Hepatocyte (in vitro differentiated cells): ENCODE results near the gene GFER. TPM values are rescaled to one million over a fixed set of nuclear protein-coding genes. Genes with fewer than 3 reads are reported as not detected.

Experiments
- DNase-seq: peaks from one replicate; pipeline ENCODE4 v3.0.0-alpha.2; 2016; ENCODE audit warnings: low spot score
- H2AFZ ChIP-seq: fragments of 200-600 bp; sonication (generic); 2 replicates; pipeline ENCODE4 v1.6.0; 2016; ENCODE audit warnings: antibody characterized with exemption, mild to moderate bottlenecking
- H3K27ac ChIP-seq: fragments of 200-600 bp; sonication (generic); 2 replicates; pipeline ENCODE4 v1.5.1; 2016; ENCODE audit warnings: mild to moderate bottlenecking
- H3K27me3 ChIP-seq: fragments of 200-600 bp; sonication (generic); 2 replicates; pipeline ENCODE4 v1.6.1; 2016
- H3K36me3 ChIP-seq: fragments of 200-600 bp; sonication (generic); replicated peaks from 2 replicates; pipeline ENCODE4 v1.5.1; 2016; ENCODE audit warnings: low read depth; ENCODE audit not compliant: insufficient read depth
- H3K4me1 ChIP-seq: fragments of 200-600 bp; sonication (generic); 2 replicates; pipeline ENCODE4 v1.5.1; 2016; ENCODE audit warnings: mild to moderate bottlenecking, moderate library complexity; ENCODE audit not compliant: insufficient read depth
- H3K4me2 ChIP-seq: fragments of 200-600 bp; sonication (generic); 2 replicates; pipeline ENCODE4 v1.6.0; 2016
- H3K4me3 ChIP-seq: fragments of 200-600 bp; sonication (generic); 2 replicates; pipeline ENCODE4 v1.5.1; 2016; ENCODE audit warnings: mild to moderate bottlenecking
- H3K79me2 ChIP-seq: fragments of 200-600 bp; sonication (generic); 2 replicates; pipeline ENCODE4 v1.6.0; 2017; ENCODE audit warnings: mild to moderate bottlenecking
- H3K9me2 ChIP-seq: fragments of 200-600 bp; sonication (generic); replicated peaks from 2 replicates; pipeline ENCODE4 v1.6.0; 2017; ENCODE audit warnings: mild to moderate bottlenecking; ENCODE audit not compliant: insufficient read depth
- H3K9me3 ChIP-seq: fragments of 200-600 bp; sonication (generic); 2 replicates; pipeline ENCODE4 v1.5.1; 2016; ENCODE audit warnings: low read depth, mild to moderate bottlenecking
- H4K20me1 ChIP-seq: fragments of 200-600 bp; sonication (generic); 2 replicates; pipeline ENCODE4 v1.6.0; 2016; ENCODE audit warnings: mild to moderate bottlenecking; ENCODE audit not compliant: insufficient read depth, poor library complexity, severe bottlenecking
- CTCF ChIP-seq: fragments of 200-600 bp; sonication (generic); IDR thresholded peaks from 2 replicates; pipeline ENCODE4 v1.5.1; 2016; ENCODE audit warnings: antibody characterized with exemption, mild to moderate bottlenecking; ENCODE audit not compliant: poor library complexity
- EZH2 ChIP-seq: fragments of 200-600 bp; sonication (generic); IDR thresholded peaks from 2 replicates; pipeline ENCODE4 v1.6.1; 2016; ENCODE audit warnings: antibody characterized with exemption, mild to moderate bottlenecking, borderline replicate concordance
- EZH2phosphoT487 ChIP-seq: fragments of 200-600 bp; sonication (generic); IDR thresholded peaks from one replicate; pipeline ENCODE4 v1.6.1; 2018; ENCODE audit warnings: antibody characterized with exemption, mild to moderate bottlenecking, low read depth, moderate library complexity; ENCODE audit not compliant: unreplicated experiment, severe bottlenecking
- WGBS: methylation state at CpG from one replicate; pipeline ENCODE4 v1.1.6; 2016; ENCODE audit warnings: low lambda C conversion rate; ENCODE audit errors: missing lambda C conversion rate; 5-methylcytosine and 5-hydroxymethylcytosine counted together
- polyA plus RNA-seq: library from polyadenylated mRNA; unstranded; fragments of >200 nt; fragmentation: Nextera tagmentation; extraction: Ambion mirVana; gene quantifications from 2 replicates; pipeline ENCODE4 v1.2.1, GENCODE V29; 2016
- total RNA-seq: library from RNA; depleted of rRNA; stranded (reverse); fragments of >200 nt; gene quantifications from 2 replicates; pipeline ENCODE4 v1.2.3, GENCODE V29; 2014

The GFER gene
- total and polyA plus RNA-seq, 2 experiments from 2014 or later, result 34.9 to 44.0 TPM

DNA sequence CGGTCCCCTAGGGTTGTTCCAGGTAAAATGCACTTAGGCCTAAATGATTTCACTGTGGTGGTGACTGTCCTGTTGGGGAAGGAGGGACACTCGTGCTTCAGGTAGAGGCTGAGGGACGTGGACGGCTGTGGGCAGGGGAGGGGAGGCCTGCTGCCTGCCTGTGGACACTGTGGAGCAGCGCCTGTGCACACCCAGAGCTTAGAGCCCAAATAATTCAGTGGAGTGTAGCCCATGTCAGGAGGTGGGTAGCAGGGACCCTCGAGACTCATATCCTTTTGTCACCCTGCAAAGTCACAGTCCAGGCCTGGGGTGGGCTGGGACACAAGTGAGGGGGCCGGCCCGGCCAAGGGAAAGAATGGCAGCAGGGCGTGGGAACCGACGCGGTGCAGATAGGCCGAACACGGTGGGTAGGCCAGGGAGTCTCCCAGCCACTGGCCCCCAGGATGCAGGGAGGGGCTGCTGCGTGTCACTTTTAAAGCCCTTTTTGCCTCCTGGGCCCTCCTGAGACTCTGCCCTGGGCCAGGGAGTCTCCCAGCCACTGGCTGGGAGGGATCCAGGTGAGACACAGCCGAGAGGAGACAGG, 42.0 kb downstream of the GFER start:
- Histone ChIP-seq H4K20me1 (peaks cover 8% of the 10 kb centered on the region), H3K79me2 (peaks cover 20% of the 10 kb centered on the region), H3K4me1 (peaks cover 36% of the 10 kb centered on the region), H3K36me3 (no peaks in the 10 kb centered on the region), H3K27me3 (no peaks in the 10 kb centered on the region), H3K4me2 (peak overlapping the region; percentile 89), H2AFZ (no peak overlapping the region), H3K9me2 (no peaks in the 10 kb centered on the region), H3K9me3 (no peaks in the 10 kb centered on the region), H3K27ac (no peak overlapping the region), H3K4me3 (no peak overlapping the region)
- TF ChIP-seq EZH2 (no peak), EZH2phosphoT487 (no peak), CTCF (no peak)
- DNase-seq, result no peak
- WGBS, result 95% methylated on average over 9 of the region's 16 CpGs

GRCh38 chr16:2026461-2027023, 42.5 kb downstream of the GFER start, which contains the start of gene NHERF2:
Gene NHERF2 (plus strand): TSS chr16:2026902. CDS start chr16:2027006, 104 bp downstream.
- peaks cover 36% of the 10 kb centered on the region for H3K4me1 ChIP-seq
- H3K9me2 ChIP-seq, result no peaks in the 10 kb centered on the region
- peak within 1 kb of the TSS; percentile 52 for H2AFZ ChIP-seq
- peak within 1 kb of the TSS; percentile 82 for H3K4me3 ChIP-seq
- H3K9me3 ChIP-seq, result no peaks in the 10 kb centered on the region
- H3K27me3 ChIP-seq, result no peaks in the 10 kb centered on the region
- no peak for TF ChIP-seq CTCF
- no peak for TF ChIP-seq EZH2
- no peak for TF ChIP-seq EZH2phosphoT487
- peak; percentile 77 for DNase-seq
- H4K20me1 ChIP-seq, result peaks cover 8% of the 10 kb centered on the region
- H3K79me2 ChIP-seq, result peaks cover 20% of the 10 kb centered on the region
- H3K36me3 ChIP-seq, result no peaks in the 10 kb centered on the region
- H3K4me2 ChIP-seq, result peak within 1 kb of the TSS; percentile 97
- WGBS, result 90% methylated on average over 2 of the region's 59 CpGs
- peak within 1 kb of the TSS; percentile 3 for H3K27ac ChIP-seq

GRCh38 chr16:2027024-2028010, 43.3 kb downstream of the GFER start:
- Histone ChIP-seq H3K27ac (peak overlapping the region; percentile 3), H4K20me1 (peaks cover 8% of the 10 kb centered on the region), H3K79me2 (peaks cover 21% of the 10 kb centered on the region), H3K9me3 (no peaks in the 10 kb centered on the region), H2AFZ (peak overlapping the region; percentile 52), H3K4me1 (peaks cover 36% of the 10 kb centered on the region), H3K9me2 (no peaks in the 10 kb centered on the region), H3K27me3 (no peaks in the 10 kb centered on the region), H3K4me2 (peak overlapping the region; percentile 97), H3K4me3 (peak overlapping the region; percentile 82), H3K36me3 (no peaks in the 10 kb centered on the region)
- 17% methylated on average over 29 of the region's 76 CpGs for WGBS
- no peak for TF ChIP-seq EZH2
- no peak for TF ChIP-seq EZH2phosphoT487
- no peak for TF ChIP-seq CTCF
- no peak for DNase-seq
